ENCODE data around the gene DLGAP1.

DNA sequence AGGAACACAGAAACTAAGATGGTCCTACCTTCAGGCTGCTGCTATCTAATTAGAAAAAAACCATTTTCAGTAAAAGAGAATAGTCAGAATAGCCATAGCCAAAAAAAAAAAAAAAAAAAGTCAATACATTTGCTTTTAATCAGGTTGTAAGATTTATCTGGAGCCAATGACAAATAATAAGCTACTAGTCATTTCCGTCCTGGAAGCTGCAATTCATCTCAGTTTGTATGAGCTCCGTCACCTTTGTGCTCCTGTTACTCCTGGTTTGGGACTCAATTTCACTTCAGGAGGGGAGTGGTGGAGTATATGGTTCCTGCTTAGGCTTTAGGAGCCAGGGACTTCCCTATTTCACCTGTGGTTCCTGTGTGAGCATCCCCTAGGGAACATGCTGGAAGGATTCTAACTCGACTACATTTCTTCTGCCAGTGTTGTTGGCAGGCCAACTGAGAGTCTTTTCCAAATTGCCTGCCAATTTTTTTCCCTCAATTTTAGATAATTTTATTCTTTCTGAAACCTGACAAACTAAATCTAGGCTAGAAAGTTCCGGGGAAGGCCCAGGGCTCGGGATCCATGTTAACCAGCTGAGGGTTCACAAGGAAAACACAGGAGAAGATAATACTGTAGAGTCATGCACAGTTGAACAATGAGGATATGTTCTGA is 481.8 kb downstream of the DLGAP1 start:
- TF ChIP-seq, protein P1, sequence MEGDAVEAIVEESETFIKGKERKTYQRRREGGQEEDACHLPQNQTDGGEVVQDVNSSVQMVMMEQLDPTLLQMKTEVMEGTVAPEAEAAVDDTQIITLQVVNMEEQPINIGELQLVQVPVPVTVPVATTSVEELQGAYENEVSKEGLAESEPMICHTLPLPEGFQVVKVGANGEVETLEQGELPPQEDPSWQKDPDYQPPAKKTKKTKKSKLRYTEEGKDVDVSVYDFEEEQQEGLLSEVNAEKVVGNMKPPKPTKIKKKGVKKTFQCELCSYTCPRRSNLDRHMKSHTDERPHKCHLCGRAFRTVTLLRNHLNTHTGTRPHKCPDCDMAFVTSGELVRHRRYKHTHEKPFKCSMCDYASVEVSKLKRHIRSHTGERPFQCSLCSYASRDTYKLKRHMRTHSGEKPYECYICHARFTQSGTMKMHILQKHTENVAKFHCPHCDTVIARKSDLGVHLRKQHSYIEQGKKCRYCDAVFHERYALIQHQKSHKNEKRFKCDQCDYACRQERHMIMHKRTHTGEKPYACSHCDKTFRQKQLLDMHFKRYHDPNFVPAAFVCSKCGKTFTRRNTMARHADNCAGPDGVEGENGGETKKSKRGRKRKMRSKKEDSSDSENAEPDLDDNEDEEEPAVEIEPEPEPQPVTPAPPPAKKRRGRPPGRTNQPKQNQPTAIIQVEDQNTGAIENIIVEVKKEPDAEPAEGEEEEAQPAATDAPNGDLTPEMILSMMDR (IDR thresholded peaks at IDR 0.05): no peak
- TF ChIP-seq EZH2phosphoT487 (IDR thresholded peaks at IDR 0.05) (no peak), EZH2 (IDR thresholded peaks at IDR 0.05) (no peak)
